Caco-2 (cell line): ENCODE data around the gene FRAS1. TPM values are rescaled to one million over a fixed set of nuclear protein-coding genes. Genes with fewer than 3 reads are reported as not detected.

Source experiments
- BruUV-seq: library from RNA; stranded (reverse); fragments of 400-500 nt; replicated peaks from 2 replicates; lab custom pipeline; 2021; lab: Mats Ljungman, UMichigan
- CTCF ChIA-PET: fragments of 300-600 bp; sonication (Branson Sonifier 250); formaldehyde crosslinking; loops from one replicate; lab custom pipeline; 2022; ENCODE audit warnings: antibody characterized with exemption; lab: Charles Lee
- POLR2A ChIA-PET: fragments of 300-600 bp; sonication (Branson Sonifier 250); formaldehyde crosslinking; loops from one replicate; lab custom pipeline; 2022; ENCODE audit warnings: antibody characterized with exemption; lab: Charles Lee
- DNase-seq, 2 experiments: peaks; one replicate each; pipeline versions ENCODE4 v3.0.0 to v3.0.0-alpha.2; 2020 to 2022
- H3K27me3 ChIP-seq: replicated peaks from 2 replicates; pipeline ENCODE4 v1.6.0; 2011; ENCODE audit warnings: low read length; ENCODE audit not compliant: control insufficient read depth, insufficient read depth
- H3K36me3 ChIP-seq: 2 replicates; pipeline ENCODE4 v1.5.1; 2011; ENCODE audit warnings: low read length; ENCODE audit not compliant: control insufficient read depth, insufficient read depth
- H3K4me1 ChIP-seq: fragments of 250-450 bp; sonication (Bioruptor Pico); 2 replicates; pipeline ENCODE4 v1.5.1; 2020; ENCODE audit warnings: mild to moderate bottlenecking
- H3K4me3 ChIP-seq: 2 replicates; pipeline ENCODE4 v1.5.1; 2011; ENCODE audit warnings: low read depth, mild to moderate bottlenecking, control low read depth, low read length
- H3K9me3 ChIP-seq: fragments of 250-450 bp; sonication (Bioruptor Pico); 2 replicates; pipeline ENCODE4 v1.5.1; 2020; ENCODE audit warnings: mild to moderate bottlenecking, moderate library complexity
- H3K27ac Mint-ChIP-seq: one replicate; pipeline ENCODE4 v1.8.0; 2022; ENCODE audit warnings: mixed read lengths; ENCODE audit not compliant: unreplicated experiment
- H3K27me3 Mint-ChIP-seq: one replicate; pipeline ENCODE4 v1.8.0; 2022; ENCODE audit warnings: mixed read lengths; ENCODE audit not compliant: insufficient read depth, unreplicated experiment
- H3K36me3 Mint-ChIP-seq: one replicate; pipeline ENCODE4 v1.8.0; 2022; ENCODE audit warnings: mild to moderate bottlenecking, mixed read lengths; ENCODE audit not compliant: insufficient read depth, unreplicated experiment
- H3K4me1 Mint-ChIP-seq: one replicate; pipeline ENCODE4 v1.8.0; 2022; ENCODE audit warnings: low read depth, mixed read lengths; ENCODE audit not compliant: unreplicated experiment
- H3K4me3 Mint-ChIP-seq: one replicate; pipeline ENCODE4 v1.8.0; 2022; ENCODE audit warnings: mild to moderate bottlenecking, moderate library complexity, mixed read lengths; ENCODE audit not compliant: unreplicated experiment
- H3K9me3 Mint-ChIP-seq: one replicate; pipeline ENCODE4 v1.8.0; 2022; ENCODE audit warnings: mixed read lengths; ENCODE audit not compliant: unreplicated experiment
- CTCF ChIP-seq, 2 experiments: fragments of 200-600 bp in 1 of 2; IDR thresholded peaks; 1 replicate in 1 of 2; 2 replicates in 1 of 2; pipeline versions ENCODE4 v1.5.1 to v1.8.0; 2011 to 2022; ENCODE audit warnings: antibody characterized with exemption in 1 of 2, control low read depth in 1 of 2, inconsistent platforms in 1 of 2, low read depth in 1 of 2, low read length in 1 of 2, mild to moderate bottlenecking in 1 of 2, moderate library complexity in 1 of 2; ENCODE audit not compliant: insufficient read depth in 1 of 2, severe bottlenecking in 1 of 2, unreplicated experiment in 1 of 2
- intact Hi-C: fragments of 100-400 bp; cut with micrococcal nuclease; formaldehyde crosslinking; loops from one replicate; pipeline ENCODE4 v1.10.0; 2022; ENCODE audit not compliant: unreplicated experiment
- total RNA-seq: library from RNA; stranded (reverse); gene quantifications from 2 replicates; pipeline ENCODE4 v1.2.3, GENCODE V29; 2022

Gene FRAS1
- total RNA-seq, 1 experiment from 2014 or later = 40.8 TPM

GRCh38 chr4:78585633-78586032, 528.5 kb downstream of the FRAS1 start:
- Mint-ChIP-seq H3K27me3 (no peaks in the 10 kb centered on the region), H3K27ac (no peak overlapping the region), H3K4me3 (no peak overlapping the region), H3K4me1 (peaks cover 6% of the 10 kb centered on the region), H3K36me3 (peaks cover 92% of the 10 kb centered on the region), H3K9me3 (no peaks in the 10 kb centered on the region)
- Histone ChIP-seq H3K36me3 (peaks cover 6% of the 10 kb centered on the region), H3K4me3 (no peak overlapping the region), H3K9me3 (no peaks in the 10 kb centered on the region), H3K27me3 (no peaks in the 10 kb centered on the region), H3K4me1 (peaks cover 7% of the 10 kb centered on the region; the same call in 1 of the 2 replicates)
- DNase-seq = no peak
- intact Hi-C loops = no loop called here
- BruUV-seq = no TSS peak
- ChIA-PET CTCF (no interaction called here), POLR2A (no interaction called here)
- no peak for TF ChIP-seq CTCF (IDR thresholded peaks at IDR 0.05; ENCODE audit: insufficient read depth in 1 of 2, low read depth in 1 of 2, low read length in 1 of 2, severe bottlenecking in 1 of 2, unreplicated experiment in 1 of 2)

GRCh38 chr4:78588894-78589545, 531.9 kb downstream of the FRAS1 start:
- DNase-seq = no peak
- H3K36me3 ChIP-seq = peaks cover 6% of the 10 kb centered on the region; the same call in 1 of the 2 replicates
- H3K27me3 ChIP-seq = no peaks in the 10 kb centered on the region
- H3K4me1 Mint-ChIP-seq = peaks cover 8% of the 10 kb centered on the region
- H3K27ac Mint-ChIP-seq = no peak overlapping the region
- CTCF ChIA-PET = no interaction called here
- H3K4me3 Mint-ChIP-seq = no peak overlapping the region
- TF ChIP-seq CTCF (IDR thresholded peaks at IDR 0.05; ENCODE audit: insufficient read depth in 1 of 2, low read depth in 1 of 2, low read length in 1 of 2, severe bottlenecking in 1 of 2, unreplicated experiment in 1 of 2) = no peak
- peaks cover 90% of the 10 kb centered on the region for H3K36me3 Mint-ChIP-seq
- intact Hi-C loops = no loop called here
- H3K9me3 ChIP-seq = no peaks in the 10 kb centered on the region
- no peaks in the 10 kb centered on the region for H3K27me3 Mint-ChIP-seq
- H3K4me1 ChIP-seq = peaks cover 8% of the 10 kb centered on the region
- peaks cover 5% of the 10 kb centered on the region for H3K9me3 Mint-ChIP-seq
- POLR2A ChIA-PET = no interaction called here
- no TSS peak for BruUV-seq
- no peak overlapping the region for H3K4me3 ChIP-seq

GRCh38 chr4:78591404-78591803, 534.3 kb downstream of the FRAS1 start:
- ChIA-PET CTCF (no interaction called here), POLR2A (no interaction called here)
- H3K36me3 Mint-ChIP-seq = peaks cover 92% of the 10 kb centered on the region
- no peak overlapping the region for H3K27ac Mint-ChIP-seq
- peaks cover 17% of the 10 kb centered on the region for H3K4me1 Mint-ChIP-seq
- BruUV-seq = no TSS peak
- Histone ChIP-seq H3K4me1 (peaks cover 18% of the 10 kb centered on the region), H3K4me3 (no peak overlapping the region), H3K9me3 (no peaks in the 10 kb centered on the region), H3K36me3 (peaks cover 6% of the 10 kb centered on the region; the same call in 1 of the 2 replicates), H3K27me3 (no peaks in the 10 kb centered on the region)
- no peak for TF ChIP-seq CTCF (IDR thresholded peaks at IDR 0.05; ENCODE audit: insufficient read depth in 1 of 2, low read depth in 1 of 2, low read length in 1 of 2, severe bottlenecking in 1 of 2, unreplicated experiment in 1 of 2)
- DNase-seq = no peak
- H3K27me3 Mint-ChIP-seq = no peaks in the 10 kb centered on the region
- no peak overlapping the region for H3K4me3 Mint-ChIP-seq
- H3K9me3 Mint-ChIP-seq = peaks cover 5% of the 10 kb centered on the region
- intact Hi-C loops = no loop called here
